Middle frontal gyrus (tissue), 1 donor: ENCODE measurements around the gene MMP12.
"Not testable (repeated sequence)": the region's sequence is repeated elsewhere in the genome, so short reads cannot be mapped to it uniquely, and the experiment has no call there.

ENCODE experiments used
- DNase-seq: peaks from one replicate; pipeline ENCODE4 v3.0.0-alpha.2; 2015; ENCODE audit warnings: low spot score; ENCODE audit errors: extremely low spot score

The MMP12 gene

DNA sequence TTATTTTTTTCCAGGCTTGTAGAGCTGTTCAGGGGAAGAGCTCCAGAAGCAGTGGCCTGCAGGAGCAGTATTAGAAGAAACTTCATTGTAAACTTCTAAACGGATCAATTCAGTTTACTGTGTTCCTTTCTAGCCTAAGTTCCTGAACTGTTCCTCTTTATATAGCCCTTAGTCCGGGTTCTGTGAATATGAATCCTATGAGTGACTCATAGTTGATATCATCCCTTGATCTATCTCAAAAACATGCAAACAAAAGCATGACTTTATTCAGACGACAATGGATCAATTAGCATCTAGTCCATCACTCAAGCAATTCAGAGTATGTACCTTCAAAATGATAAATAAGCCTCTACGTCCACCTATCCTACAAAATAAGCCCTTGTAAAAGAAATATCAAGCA lies at the start of gene MMP12:
TSS of gene MMP12 (minus strand) at position 131 of the 400 bp plus-strand sequence. CDS start at position 86, 45 bp downstream.
- no peak for DNase-seq

DNA sequence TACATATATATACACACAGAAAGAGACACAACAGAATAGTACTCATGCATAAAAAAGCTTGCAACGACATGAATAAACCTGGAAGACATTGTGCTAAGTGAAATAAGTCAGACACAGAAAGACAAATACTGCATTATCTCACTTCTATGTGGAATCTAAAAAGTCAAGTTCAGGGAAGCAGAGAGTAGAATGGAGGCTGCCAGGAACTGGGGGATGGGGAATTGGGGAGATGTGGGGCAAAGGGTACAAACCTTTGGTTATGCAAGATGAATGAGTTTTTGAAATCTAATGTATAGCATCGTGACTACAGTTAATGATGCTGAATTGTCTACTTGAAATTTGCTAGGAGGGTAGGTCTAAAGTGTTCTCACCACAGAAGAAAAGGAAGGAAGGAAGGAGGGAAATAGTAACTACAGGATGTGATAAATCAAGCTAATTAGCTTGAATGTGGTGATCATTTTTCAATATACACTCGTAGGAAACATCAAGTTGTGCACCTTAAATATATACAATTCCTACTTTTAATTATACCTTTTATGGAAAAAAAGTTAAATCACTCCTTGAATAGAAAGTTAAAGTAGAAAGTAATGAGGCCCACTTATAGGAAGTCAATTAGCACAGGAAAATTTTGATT lies 46.9 kb upstream of the MMP12 start:
- DNase-seq = no peak

DNA sequence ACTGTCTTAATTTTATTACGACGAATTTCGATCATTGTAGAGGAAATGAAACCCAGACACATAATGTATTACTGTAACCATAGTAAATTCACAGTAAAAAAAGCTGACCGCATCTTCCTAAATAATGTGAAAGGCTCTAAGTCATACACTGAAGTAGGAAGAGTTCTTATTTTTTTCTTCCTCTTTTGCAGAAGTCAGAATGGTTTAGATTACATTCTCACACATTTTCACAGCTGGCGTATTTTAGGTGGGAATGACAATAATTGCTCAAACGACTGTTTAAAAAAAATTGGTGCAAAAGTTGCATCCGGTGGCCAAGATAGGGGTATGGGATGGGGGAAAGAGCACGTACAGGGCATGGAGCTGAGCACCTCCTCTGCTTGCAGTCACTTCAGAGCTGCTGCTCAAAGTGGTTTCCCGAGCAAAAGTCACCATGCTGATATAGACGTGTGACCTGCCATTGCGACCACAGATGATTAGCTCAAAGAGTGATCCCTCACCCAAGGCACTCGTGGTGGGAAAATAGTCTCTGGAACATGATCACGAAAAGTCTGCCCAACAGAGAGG lies 45.4 kb upstream of the MMP12 start:
- DNase-seq = no peak

DNA sequence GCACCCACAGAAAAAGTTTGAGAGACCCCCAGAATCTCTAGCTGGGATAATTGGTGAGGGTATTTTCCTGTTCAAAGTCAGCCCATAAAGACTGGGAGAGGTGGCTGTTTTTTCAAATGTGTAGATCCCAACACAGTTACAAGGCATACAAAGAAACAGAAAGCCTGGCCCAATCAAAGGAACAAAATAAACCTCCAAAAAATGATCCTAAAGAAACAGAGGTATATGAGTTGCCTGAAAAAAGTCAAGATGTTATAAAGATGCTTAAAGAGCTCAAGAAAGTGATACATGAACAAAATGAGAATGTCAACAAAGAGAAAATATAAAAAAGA lies 40.2 kb upstream of the MMP12 start:
- DNase-seq = no peak

DNA sequence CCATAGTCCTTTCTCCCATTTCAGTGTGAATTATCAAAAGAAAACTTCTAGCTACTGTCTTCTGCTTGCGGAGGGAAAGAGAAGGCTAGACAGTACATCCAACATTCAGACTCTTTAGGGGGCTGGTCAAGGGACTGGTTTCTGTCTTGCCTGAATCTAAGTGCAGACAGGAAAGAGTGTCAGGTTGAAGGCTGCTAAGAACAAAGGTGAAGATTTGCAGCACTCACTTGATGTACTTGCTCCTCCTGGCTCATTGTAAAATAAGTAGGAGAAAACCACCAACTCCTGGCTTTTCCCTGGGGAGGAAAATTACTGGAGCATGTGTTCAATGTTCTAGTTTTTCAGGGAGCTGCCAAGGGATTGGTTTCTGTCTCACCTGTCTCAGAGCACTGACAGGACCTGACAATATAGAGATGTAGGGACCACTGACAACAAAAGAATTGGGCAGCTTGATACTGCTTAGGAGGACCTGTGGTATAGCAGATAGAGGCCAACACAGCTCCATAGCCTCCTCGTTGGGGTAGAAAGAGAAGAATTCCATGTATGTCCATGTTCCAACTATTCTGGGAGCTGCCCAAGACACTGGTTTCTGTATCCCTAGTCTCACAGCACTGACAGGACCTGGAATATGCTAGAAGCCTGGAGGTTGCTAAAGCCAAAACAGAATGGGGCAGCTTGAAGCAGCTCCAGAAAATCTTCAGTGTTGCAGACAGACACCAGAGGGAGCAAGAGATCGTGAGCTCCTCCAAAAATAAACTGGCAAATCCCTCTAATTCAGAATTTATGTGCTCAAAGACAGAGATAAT lies 39.7 kb upstream of the MMP12 start:
- no peak for DNase-seq

DNA sequence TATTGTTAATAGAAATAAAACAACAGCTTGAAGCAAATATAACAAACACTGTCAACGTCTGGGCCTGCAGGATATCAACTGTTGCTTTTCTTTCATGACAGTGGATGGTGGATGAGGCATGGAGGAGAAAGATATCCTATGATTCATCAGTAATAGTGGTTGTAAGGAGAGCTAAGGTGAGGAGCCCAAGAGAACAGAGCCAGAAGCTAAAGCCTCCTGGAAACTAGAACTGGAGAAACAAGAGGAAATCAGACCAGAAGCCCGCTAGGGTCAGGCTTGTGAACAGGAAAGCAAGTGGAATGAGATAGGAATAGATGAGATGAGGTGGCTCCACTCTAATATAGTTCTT lies 37.7 kb upstream of the MMP12 start:
- DNase-seq = no peak

DNA sequence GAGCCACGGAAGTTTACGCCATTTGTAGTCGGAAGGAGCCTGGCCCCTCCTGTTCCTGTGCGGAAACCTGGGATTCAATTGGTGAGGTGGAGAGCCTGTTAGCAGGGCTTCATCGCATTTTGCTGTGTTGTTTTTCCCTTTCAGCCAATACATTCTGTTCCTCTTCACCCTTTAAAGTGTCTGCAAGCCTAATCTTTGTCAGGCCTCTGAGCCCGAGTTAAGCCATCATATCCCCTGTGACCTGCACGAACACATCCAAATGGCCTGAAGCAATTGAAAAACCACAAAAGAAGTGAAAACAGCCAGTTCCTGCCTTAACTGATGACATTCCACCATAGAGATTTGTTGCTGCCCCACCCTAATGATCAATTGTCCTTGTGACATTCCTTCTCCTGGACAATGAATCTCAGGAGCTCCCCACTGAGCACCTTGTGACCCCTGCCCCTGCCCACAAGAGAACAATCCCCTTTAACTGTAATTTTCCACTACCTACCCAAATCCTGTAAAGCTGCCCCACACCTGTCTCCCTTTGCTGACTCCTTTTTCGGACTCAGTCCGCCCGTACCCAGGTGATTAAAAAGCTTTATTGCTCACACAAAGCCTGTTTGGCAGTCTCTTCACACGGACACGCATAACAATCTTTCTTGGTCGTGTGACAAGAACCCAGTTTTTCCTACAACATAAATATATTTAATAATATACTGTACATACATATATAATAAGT lies 37.1 kb upstream of the MMP12 start:
- DNase-seq = no peak

DNA sequence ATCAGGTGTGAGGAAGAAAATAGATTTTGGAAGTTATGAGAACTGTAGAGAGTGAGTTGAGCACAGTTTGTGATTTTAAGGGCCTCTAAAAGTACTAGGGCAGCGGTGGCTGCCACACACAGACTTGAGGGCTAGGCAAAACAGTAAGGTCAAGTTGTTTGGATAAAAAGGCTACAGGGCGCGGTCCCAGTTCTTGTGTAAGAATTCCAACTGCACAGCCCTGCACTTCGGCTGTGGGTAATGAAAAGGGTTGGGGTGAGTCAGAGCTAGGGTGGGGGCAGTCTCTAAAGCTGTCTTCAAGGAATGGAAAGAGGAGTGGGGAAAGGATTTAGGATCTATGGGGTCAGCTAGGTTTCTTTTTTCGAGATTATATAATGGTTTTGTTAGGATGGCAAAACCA lies 31.1 kb upstream of the MMP12 start:
- DNase-seq = not testable (repeated sequence)

DNA sequence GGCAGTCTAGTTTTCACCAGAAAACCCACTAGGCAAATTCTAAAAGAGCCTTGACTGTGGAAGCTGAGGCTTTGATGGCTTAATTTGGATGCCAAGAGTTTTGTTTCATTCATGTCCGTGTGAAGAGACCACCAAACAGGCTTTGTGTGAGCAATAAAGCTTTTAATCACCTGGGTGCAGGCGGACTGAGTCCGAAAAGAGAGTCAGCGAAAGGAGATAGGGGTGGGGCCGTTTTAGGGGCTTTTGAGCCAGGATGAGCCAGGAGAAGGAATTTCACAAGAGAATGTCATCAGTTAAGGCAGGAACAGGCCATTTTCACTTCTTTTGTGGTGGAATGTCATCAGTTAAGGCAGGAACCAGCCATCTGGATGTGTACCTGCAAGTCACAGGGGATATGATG lies 29.1 kb upstream of the MMP12 start:
- not testable (repeated sequence) for DNase-seq

DNA sequence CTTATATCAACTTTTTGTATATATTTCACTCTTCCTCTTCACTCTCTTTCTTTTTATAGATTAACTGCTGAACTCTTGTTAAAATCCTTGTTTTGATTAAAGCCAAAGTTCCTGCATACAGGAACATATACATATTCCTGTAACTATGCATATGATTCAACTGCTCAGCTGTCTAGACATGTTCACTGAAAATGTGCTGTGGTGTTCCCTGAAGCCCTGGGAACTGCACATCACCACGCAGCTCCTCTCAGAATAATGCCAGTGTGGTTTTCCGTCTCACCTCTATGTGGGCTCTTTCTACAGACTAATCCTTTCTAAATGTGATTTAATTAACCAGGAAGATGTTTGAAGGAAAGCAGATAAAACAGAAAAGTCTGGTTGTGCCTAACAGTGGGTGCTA lies 25.6 kb upstream of the MMP12 start:
- no peak for DNase-seq

DNA sequence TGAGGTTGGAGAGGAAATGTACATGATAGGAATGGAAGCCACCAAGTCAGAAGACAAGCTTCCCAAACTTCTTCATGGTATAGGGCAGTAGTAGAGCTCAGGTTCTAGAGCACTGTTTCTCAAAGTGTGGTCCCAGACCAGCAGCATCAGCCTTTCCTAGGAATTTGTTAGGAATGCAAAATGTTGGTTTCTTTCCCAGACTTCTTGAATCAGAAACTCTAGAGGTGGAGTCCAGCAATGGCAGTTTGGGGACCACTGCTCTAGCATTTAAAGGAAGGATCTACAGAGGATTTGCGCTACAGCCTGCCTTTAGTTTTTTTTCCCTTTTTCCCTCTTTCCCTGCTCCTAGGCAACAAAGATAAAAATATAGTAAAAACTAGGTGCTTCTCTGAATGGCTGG lies 17.0 kb upstream of the MMP12 start:
- DNase-seq = no peak

DNA sequence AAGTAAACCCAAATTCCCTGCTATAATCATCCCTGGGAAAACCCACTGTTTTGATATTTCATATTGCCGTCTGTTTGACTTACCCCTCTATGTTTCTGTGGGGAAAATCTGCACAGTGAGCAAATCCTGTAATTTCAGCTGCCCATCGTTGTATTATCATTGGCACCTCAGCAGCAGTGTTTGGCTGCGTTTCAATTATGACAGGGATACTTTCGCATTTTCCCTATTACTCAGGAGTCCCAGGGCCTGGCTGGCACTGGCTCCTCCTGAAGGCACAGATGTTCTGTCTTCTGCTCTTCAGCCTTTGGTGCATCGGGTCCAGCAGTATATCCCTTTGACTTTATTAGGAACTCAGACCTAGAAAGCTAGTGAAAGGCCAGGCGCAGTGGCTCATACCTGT lies 12.2 kb upstream of the MMP12 start:
- no peak for DNase-seq

DNA sequence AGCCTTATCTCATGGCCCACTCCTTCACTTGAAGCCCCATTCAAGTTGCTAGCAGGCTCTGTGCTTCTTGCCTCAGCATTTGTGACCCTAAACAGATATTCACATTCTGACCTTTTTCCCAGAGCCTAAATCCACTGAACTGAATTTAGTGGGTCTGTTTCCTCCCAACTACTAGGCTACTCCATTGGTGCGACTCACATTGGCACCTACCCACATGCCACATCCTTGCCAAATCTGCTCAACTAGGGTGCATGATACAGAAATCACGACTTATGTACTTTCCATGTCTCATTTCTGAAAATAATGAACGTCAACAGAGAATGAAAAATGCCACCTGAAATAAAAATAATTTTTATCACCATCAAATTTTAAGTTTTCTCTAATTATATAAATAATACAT lies 8.4 kb upstream of the MMP12 start:
- no peak for DNase-seq

DNA sequence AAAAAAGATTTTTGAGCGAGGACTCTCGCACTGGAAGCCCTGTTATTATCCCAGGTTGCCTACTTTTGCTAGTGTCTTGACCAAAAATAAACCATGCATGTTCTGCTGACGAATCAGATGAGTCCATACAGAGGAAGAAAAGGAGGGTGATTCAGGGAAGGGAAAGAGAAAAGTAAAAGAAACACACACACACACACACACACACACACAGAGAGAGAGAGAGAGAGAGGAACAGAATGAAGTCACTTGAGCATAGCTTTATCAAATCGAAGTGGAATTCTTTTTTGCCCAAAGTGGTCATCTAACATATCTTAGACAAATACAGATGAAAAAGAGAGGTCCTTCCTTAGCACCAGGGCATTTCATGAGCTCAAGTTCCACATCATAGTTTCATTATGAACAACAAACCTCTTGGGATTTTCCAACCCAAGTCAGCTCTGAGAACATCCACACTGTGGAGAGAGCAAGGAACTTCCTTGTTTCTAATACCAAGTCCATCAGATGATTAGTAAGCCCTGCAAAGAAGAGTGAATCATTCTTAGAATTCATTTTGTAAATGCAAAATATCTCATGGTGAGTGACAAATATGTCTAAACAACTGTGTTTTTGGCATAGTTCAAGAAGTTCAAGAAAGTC lies 7.7 kb upstream of the MMP12 start:
- no peak for DNase-seq

DNA sequence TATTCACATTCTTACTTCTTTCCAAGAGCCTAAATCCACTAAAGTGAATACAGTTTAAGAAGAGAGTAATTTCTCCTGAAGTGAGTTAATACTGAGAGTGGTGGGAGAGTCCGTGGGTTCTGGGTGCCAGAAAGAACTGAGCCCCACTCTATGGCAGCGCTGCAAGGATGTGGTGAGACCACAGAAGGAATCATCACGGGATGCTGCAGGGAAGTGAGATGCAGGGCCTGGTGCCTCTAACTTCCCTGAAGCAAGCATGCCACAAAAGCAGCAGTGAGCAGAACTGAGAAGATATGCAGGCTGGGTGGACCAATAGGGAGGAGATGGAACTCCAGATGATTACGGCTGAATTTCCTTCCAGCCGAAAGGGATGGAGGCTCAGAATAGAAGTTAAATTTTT lies 5.0 kb upstream of the MMP12 start:
- DNase-seq = no peak

DNA sequence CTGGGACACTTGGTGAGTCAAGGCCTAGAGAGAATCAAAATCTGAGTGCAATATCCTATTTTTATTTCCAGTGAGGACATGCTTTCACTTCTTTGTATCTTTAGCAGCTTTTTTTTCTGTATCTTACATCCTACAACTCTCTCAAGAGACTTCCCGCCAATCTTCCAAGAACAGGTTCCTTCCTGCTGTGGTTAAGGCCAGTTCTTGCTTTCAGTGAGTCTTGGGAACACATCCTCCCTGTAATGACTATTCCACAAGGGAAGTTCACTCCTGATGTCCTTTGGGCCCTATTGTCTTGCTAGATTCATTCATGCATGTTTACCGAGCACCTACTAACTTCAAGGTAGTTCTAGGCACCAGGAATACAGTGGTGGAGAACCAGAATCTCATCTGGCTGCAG lies 3.8 kb upstream of the MMP12 start:
- no peak for DNase-seq

DNA sequence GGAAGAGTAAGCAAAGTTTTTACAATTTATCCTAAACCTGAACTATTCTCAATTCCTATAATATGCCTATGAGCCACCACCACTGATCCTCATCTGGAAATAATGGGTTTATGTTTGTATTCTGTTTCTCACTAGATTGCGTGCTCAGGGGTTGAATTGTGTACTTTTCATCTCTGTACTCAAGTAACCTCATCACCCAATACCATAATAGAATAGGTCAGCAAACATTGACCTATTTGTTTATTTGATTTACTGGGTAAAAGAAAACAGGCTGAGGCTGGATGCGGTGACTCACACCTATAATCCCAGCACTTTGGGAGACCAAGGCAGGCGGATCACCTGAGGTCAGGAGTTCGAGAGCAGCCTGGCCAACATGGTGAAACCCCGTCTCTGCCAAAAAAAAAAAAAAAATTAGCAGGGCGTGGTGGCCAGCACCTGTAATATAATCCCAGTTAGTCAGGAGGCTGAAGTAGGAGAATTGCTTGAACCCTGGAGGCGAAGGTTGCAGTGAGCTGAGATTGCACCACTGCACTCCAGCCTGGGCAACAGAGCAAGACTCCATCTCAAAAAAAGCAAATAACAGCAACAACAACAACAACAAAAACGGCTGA lies 5.3 kb downstream of the MMP12 start:
- DNase-seq = not testable (repeated sequence)

DNA sequence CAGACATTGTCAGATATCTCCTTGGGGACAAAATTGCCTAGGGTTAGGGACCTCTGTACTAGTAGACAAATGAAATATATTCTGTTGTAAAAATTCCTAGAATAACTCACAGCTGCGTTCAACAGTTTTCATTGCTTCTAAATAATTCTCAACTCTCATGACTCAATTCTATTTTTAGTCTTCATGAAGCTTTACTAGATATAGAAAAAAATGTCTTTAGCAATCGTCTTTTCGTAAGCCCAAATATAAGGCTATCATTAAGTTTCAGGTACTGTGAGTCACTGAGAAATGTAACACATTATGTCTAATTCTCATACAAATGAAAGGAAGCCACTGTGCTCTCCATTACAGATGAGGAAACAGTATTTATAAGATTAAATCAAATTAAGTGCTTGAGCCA lies 6.4 kb downstream of the MMP12 start:
- DNase-seq = no peak

DNA sequence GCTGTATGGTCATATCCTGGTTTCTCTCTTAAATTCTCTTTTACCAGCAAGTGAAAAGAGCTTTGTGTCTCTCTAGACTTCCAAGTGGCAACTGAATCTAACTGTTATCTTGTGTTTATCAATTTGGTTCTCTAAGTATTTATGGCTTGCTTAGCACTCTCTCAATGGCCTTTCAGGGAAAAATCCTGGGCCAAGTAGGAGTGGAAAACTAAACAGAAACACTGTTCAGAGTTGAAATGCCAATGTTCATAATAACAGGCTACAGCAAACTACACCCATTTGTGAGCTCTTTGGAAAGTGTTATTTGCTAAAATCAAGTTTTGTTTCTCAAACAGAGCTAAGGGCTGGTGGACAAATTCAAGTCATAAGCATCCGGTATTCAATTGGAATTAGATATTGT lies 10.1 kb downstream of the MMP12 start:
- no peak for DNase-seq

DNA sequence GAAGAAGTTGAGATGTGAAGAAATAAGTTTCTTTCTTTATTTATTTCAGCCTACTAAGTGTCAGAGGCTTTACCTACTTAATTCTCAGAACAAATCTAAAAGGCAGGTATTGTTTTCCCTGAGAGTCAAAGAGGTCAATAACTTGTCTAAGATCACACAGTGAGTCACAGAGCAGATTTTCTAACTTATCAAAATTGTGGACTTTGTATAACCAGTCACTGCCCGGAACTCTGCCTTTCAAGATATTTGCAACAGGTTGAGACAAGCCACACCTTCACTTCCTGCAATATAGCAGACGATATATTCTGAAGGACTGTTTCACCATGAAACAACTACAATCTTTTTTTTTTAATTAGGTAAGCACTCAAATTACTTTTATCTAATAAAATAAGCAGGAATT lies 20.8 kb downstream of the MMP12 start:
- no peak for DNase-seq

DNA sequence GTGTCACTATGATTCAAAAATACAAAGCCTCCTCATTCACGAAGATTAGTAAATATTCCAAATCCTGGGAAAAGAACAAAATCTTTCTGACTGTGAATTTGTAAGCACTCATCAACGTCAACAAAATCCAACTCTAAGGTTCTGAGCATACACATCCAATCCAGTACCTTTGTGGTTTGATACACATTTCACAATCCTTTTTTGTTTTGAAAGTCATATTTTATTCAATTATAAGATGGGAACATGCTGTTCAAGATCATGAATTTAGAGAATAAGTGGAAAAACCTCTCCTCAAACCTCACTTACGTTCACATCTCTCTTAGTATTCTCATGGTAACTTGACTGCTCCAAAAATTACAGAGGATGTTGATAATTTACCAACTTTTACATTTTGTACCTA lies 21.7 kb downstream of the MMP12 start:
- DNase-seq = no peak
